Type B pancreatic cell (in vitro differentiated cells): ENCODE results near the gene PRPS1L1. TPM values are rescaled to one million over a fixed set of nuclear protein-coding genes. Genes with fewer than 3 reads are reported as not detected.

ENCODE experiments used
- DNase-seq: peaks from one replicate; pipeline ENCODE4 v3.0.0; 2021; ENCODE audit warnings: mixed read lengths; ENCODE audit not compliant: unreplicated experiment; ENCODE audit errors: extremely low spot score
- H3K27ac Mint-ChIP-seq: 2 replicates; pipeline ENCODE4 v1.8.0; 2021; ENCODE audit warnings: mild to moderate bottlenecking, mixed read lengths
- H3K27me3 Mint-ChIP-seq: 2 replicates; pipeline ENCODE4 v1.8.0; 2021; ENCODE audit warnings: mixed read lengths
- H3K36me3 Mint-ChIP-seq: 2 replicates; pipeline ENCODE4 v1.8.0; 2021; ENCODE audit warnings: mixed read lengths
- H3K4me1 Mint-ChIP-seq: one replicate; pipeline ENCODE4 v1.8.0; 2021; ENCODE audit warnings: mixed read lengths; ENCODE audit not compliant: unreplicated experiment
- H3K4me3 Mint-ChIP-seq: 2 replicates; pipeline ENCODE4 v1.8.0; 2021; ENCODE audit warnings: mild to moderate bottlenecking, mixed read lengths
- H3K9me3 Mint-ChIP-seq: 2 replicates; pipeline ENCODE4 v1.8.0; 2021; ENCODE audit warnings: mixed read lengths
- total RNA-seq: library from RNA; stranded (reverse); gene quantifications from 2 replicates; pipeline ENCODE4 v1.2.1, GENCODE V29; 2021; ENCODE audit warnings: low replicate concordance
- TF ChIP-seq, protein P1 (sequence below): fragments of 200-600 bp; sonication (generic); conservative IDR thresholded peaks from 2 replicates; pipeline ENCODE4 v1.5.0; 2021; ENCODE audit warnings: antibody characterized with exemption, mild to moderate bottlenecking

The PRPS1L1 gene
- total RNA-seq, 1 donor from 2014 or later = not detected

DNA sequence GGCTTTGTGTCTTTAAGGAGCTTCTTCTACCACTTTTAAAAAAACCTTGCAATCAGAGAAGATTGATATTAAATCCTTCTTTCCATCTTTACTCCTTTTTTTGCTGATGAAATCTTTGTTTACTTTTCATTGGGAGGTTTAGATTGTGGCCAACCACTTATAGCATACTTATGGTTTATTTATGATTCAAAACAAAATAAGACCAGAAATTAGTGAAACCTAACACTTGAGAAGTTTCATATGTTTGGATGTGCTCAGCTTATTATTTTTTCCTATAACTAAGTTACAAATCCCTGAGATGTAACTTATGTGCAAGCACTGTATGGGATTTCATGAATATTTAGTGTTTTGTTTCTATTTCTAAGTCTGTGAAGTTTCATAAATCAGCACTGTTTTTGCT lies 13.5 kb upstream of the PRPS1L1 start:
- Mint-ChIP-seq H3K9me3 (peaks cover 5% of the 10 kb centered on the region), H3K27me3 (no peaks in the 10 kb centered on the region), H3K4me1 (no peaks in the 10 kb centered on the region), H3K4me3 (no peak overlapping the region), H3K36me3 (no peaks in the 10 kb centered on the region), H3K27ac (no peak overlapping the region)
- TF ChIP-seq, protein P1, sequence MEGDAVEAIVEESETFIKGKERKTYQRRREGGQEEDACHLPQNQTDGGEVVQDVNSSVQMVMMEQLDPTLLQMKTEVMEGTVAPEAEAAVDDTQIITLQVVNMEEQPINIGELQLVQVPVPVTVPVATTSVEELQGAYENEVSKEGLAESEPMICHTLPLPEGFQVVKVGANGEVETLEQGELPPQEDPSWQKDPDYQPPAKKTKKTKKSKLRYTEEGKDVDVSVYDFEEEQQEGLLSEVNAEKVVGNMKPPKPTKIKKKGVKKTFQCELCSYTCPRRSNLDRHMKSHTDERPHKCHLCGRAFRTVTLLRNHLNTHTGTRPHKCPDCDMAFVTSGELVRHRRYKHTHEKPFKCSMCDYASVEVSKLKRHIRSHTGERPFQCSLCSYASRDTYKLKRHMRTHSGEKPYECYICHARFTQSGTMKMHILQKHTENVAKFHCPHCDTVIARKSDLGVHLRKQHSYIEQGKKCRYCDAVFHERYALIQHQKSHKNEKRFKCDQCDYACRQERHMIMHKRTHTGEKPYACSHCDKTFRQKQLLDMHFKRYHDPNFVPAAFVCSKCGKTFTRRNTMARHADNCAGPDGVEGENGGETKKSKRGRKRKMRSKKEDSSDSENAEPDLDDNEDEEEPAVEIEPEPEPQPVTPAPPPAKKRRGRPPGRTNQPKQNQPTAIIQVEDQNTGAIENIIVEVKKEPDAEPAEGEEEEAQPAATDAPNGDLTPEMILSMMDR = no peak
- no peak for DNase-seq

DNA sequence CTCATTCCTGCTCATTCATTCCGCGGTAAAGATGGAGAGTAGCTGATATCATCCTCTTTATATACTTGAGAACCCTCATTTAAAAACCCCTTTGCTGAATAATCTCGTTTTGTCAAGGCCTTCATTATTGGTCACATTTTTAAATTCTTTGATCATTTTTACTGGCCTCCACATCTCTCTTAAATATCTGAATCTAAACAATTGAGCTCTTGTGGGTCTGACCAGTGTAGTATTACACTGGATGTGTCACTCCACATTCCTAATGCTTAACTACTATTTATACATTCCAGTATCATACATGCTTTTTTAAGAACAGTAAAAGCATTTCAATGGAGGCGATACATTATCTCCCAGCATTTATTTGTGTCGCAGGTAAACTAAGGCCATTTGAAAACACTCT lies 12.6 kb upstream of the PRPS1L1 start:
- no peaks in the 10 kb centered on the region for H3K4me1 Mint-ChIP-seq
- TF ChIP-seq, protein P1 = no peak
- no peak for DNase-seq
- no peaks in the 10 kb centered on the region for H3K27me3 Mint-ChIP-seq
- no peak overlapping the region for H3K4me3 Mint-ChIP-seq
- H3K9me3 Mint-ChIP-seq = peaks cover 5% of the 10 kb centered on the region
- H3K36me3 Mint-ChIP-seq = no peaks in the 10 kb centered on the region
- H3K27ac Mint-ChIP-seq = no peak overlapping the region

DNA sequence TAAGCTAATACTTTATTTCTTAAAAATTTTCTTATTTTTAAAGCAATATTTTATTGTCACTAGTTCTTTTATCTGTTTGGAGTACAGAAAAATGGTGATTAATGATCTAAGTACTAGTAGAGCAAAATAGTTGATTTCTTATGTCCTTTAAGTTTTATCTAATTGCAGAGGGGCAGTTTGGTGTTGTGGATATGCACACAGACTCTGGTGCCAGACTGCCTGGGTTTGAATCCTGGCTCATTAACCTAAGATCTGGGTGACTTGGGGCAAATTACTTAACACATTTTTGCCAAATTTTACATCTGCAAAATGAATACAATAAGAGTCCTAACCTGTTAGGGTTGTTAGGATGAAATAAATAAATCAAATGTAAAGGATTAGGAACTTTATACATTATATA lies 10.7 kb upstream of the PRPS1L1 start:
- no peaks in the 10 kb centered on the region for H3K27me3 Mint-ChIP-seq
- no peak overlapping the region for H3K4me3 Mint-ChIP-seq
- no peaks in the 10 kb centered on the region for H3K4me1 Mint-ChIP-seq
- no peak for DNase-seq
- H3K9me3 Mint-ChIP-seq = peaks cover 5% of the 10 kb centered on the region
- TF ChIP-seq, protein P1 = no peak
- H3K27ac Mint-ChIP-seq = no peak overlapping the region
- H3K36me3 Mint-ChIP-seq = no peaks in the 10 kb centered on the region

DNA sequence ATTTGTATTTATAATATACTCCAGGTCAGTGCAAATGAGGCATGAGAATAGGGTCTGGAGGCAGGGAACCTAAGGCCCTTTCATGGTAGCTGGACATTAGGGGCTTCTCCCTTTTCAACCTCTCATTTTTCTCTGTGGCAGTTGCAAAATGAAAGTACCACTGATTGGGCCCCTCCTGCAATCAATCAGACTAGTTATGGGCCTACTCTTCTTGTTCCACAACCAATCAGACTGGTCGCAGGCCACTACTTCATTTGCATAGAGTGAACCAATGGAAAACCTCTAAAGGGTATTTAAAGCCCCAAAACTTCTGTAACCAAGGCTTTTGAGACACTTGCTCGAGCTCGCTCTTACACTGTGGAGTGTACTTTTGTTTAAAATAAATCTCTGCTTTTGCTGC lies 10.0 kb upstream of the PRPS1L1 start:
- TF ChIP-seq, protein P1 = no peak
- H3K27me3 Mint-ChIP-seq = no peaks in the 10 kb centered on the region
- H3K4me3 Mint-ChIP-seq = no peak overlapping the region
- H3K27ac Mint-ChIP-seq = no peak overlapping the region
- no peaks in the 10 kb centered on the region for H3K4me1 Mint-ChIP-seq
- no peak for DNase-seq
- H3K36me3 Mint-ChIP-seq = no peaks in the 10 kb centered on the region
- H3K9me3 Mint-ChIP-seq = peaks cover under 1% of the 10 kb centered on the region

DNA sequence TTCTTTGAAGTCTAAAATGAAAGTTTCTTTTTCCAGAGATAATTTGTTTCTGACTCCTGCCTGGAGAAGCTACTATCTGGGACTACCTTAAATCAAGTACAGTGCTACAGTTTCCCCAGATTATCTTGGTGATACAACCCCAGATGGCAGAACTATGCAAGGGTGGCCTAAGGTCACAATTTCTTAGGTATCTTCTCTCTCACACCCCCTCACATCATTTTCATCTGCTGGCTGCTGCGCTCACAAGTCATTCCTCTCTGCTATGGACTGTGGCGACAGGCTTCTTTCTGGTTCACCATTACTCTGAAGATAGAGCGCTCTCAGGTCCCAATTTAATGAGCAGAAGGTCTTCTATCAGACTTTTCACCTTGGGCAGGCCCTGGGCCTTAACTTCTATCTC lies 9.1 kb upstream of the PRPS1L1 start:
- H3K4me1 Mint-ChIP-seq = no peaks in the 10 kb centered on the region
- H3K27ac Mint-ChIP-seq = no peak overlapping the region
- H3K27me3 Mint-ChIP-seq = no peaks in the 10 kb centered on the region
- no peaks in the 10 kb centered on the region for H3K9me3 Mint-ChIP-seq
- TF ChIP-seq, protein P1 = no peak
- DNase-seq = no peak
- no peak overlapping the region for H3K4me3 Mint-ChIP-seq
- H3K36me3 Mint-ChIP-seq = no peaks in the 10 kb centered on the region

DNA sequence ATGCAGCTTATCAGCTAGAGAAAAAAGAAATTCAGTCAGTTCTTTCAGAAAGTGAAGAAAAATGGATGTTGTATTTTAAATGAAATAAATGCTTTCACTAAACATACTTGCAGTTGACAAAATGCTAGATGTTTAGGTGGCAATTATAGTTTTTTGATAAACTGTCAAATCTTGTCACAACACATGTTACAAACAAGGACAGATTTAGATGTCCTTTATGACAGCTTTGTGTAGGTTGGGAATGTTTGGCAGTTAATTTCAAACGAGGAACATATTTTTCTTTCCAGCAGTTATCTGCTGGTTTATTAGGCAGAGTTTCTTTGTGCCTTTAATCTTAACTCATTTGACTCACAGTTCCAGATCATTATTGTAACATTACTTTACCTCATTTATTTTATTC lies 3.1 kb upstream of the PRPS1L1 start:
- Mint-ChIP-seq H3K36me3 (no peaks in the 10 kb centered on the region), H3K27ac (no peak overlapping the region), H3K9me3 (no peaks in the 10 kb centered on the region), H3K27me3 (no peaks in the 10 kb centered on the region), H3K4me3 (no peak overlapping the region), H3K4me1 (no peaks in the 10 kb centered on the region)
- DNase-seq = no peak
- TF ChIP-seq, protein P1 = no peak
